ENCODE data around the gene DDRGK1. TPM values are rescaled to one million over a fixed set of nuclear protein-coding genes. Genes with fewer than 3 reads are reported as not detected.

The DDRGK1 gene
- total RNA-seq, 1 donor from 2014 or later = 45.3 TPM

DNA sequence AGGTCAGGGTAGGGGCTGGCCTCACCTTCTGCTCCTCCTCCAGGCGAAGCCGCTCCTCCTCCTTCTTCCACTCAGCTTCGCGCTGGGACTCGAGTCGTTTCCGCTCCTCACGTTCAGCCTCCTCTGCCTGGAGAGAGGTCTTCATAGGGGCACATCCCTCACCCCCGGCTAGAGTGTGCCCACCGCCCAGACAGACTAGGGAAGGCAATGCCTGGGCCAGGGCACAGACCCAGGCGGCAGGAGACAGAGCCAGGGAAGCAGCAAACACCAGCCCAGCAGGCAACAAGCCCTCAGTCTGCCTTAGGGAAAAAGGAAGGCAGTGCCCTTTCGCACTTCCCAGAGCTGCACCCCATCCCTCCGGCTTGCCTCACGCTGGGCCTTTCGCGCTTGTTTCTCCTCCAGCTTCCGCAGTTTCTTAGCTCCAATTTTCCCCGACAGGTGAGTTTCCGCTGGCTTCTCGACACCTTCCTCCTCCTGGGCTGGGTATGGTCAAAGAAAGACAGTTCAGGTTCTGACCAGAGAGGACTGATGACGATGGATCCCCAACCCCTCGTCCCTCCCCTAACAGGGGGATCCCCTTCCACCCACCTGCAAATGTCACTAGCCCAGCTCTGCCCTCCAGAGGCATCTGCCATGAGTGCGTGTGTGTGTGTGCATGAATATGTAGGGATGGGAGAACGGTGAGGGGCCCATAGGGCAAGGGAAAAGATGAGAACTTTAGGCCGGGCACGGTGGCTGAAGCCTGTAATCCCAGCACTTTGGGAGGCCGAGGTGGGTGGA is 4.3 kb downstream of the DDRGK1 start:
- DNase-seq (ENCODE audit: low spot score) = no peak
- Mint-ChIP-seq H3K9me3 (ENCODE audit: unreplicated experiment) (no peaks in the 10 kb centered on the region), H3K36me3 (ENCODE audit: low read depth, unreplicated experiment) (peaks cover 31% of the 10 kb centered on the region), H3K27me3 (ENCODE audit: unreplicated experiment) (peaks cover 4% of the 10 kb centered on the region), H3K4me1 (ENCODE audit: unreplicated experiment) (peaks cover 6% of the 10 kb centered on the region), H3K4me3 (ENCODE audit: unreplicated experiment) (peak overlapping the region; percentile 54), H3K27ac (ENCODE audit: unreplicated experiment) (no peak overlapping the region)
- TF ChIP-seq, protein P1, sequence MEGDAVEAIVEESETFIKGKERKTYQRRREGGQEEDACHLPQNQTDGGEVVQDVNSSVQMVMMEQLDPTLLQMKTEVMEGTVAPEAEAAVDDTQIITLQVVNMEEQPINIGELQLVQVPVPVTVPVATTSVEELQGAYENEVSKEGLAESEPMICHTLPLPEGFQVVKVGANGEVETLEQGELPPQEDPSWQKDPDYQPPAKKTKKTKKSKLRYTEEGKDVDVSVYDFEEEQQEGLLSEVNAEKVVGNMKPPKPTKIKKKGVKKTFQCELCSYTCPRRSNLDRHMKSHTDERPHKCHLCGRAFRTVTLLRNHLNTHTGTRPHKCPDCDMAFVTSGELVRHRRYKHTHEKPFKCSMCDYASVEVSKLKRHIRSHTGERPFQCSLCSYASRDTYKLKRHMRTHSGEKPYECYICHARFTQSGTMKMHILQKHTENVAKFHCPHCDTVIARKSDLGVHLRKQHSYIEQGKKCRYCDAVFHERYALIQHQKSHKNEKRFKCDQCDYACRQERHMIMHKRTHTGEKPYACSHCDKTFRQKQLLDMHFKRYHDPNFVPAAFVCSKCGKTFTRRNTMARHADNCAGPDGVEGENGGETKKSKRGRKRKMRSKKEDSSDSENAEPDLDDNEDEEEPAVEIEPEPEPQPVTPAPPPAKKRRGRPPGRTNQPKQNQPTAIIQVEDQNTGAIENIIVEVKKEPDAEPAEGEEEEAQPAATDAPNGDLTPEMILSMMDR (IDR thresholded peaks at IDR 0.05; ENCODE audit: unreplicated experiment) = no peak

DNA sequence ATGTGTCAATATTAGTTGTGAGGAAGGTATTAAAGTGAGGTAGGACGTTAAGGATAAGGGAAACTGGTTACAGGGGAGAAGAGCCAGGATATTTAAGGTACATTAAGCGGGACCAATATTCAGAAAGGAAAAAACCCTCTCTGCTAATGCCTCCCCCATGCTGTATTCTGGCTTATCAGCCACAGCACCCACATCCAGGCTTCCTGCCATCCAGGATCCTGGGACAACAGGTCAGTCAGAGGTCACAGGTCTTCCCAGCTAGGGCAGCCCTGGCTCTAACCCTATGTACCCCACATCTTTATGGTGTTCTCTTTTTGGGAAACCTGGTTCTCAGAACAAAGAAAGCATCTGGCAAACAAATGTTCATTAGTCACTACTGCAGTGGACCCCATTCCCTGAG is 5.3 kb downstream of the DDRGK1 start:
- no peaks in the 10 kb centered on the region for H3K9me3 Mint-ChIP-seq (ENCODE audit: unreplicated experiment)
- H3K27ac Mint-ChIP-seq (ENCODE audit: unreplicated experiment) = no peak overlapping the region
- DNase-seq (ENCODE audit: low spot score) = no peak
- TF ChIP-seq, protein P1 (IDR thresholded peaks at IDR 0.05; ENCODE audit: unreplicated experiment) = no peak
- H3K27me3 Mint-ChIP-seq (ENCODE audit: unreplicated experiment) = peaks cover 4% of the 10 kb centered on the region
- H3K4me1 Mint-ChIP-seq (ENCODE audit: unreplicated experiment) = peaks cover 6% of the 10 kb centered on the region
- peak overlapping the region; percentile 23 for H3K4me3 Mint-ChIP-seq (ENCODE audit: unreplicated experiment)
- H3K36me3 Mint-ChIP-seq (ENCODE audit: low read depth, unreplicated experiment) = peaks cover 32% of the 10 kb centered on the region

DNA sequence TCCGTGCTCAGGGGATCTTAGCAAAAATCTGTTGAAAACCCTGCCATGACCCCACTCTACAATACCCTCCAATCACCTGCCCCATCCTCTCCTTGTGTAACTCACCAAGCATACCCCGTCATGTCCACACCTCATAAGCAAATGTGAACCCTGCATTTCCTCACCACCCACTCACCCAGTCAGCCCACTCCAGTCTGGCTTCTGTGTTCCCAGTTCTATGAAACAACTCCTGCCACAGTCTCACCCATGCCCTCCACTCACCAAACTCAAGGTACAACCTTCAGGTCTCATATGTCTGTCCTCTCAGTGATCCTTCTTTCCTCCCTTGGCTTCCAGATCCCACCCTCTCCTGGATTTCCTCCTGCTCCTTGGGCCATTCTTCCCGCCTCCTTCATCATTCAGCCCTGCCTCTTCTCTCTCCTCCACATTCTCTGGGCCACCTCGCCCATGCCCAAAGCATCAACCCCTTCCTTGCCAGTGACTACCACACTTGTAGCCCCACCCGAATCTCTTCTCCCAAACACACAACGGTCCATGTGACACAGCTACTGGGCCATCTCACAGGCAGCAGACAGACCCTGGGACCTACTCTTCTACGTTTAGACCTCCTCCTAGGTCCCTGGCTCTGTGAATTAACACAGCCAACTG is 8.8 kb downstream of the DDRGK1 start:
- Mint-ChIP-seq H3K27ac (ENCODE audit: unreplicated experiment) (no peak overlapping the region), H3K4me1 (ENCODE audit: unreplicated experiment) (no peaks in the 10 kb centered on the region), H3K36me3 (ENCODE audit: low read depth, unreplicated experiment) (peaks cover 51% of the 10 kb centered on the region), H3K9me3 (ENCODE audit: unreplicated experiment) (no peaks in the 10 kb centered on the region), H3K4me3 (ENCODE audit: unreplicated experiment) (peak overlapping the region; percentile 61), H3K27me3 (ENCODE audit: unreplicated experiment) (peaks cover 6% of the 10 kb centered on the region)
- TF ChIP-seq, protein P1 (IDR thresholded peaks at IDR 0.05; ENCODE audit: unreplicated experiment) = no peak
- DNase-seq (ENCODE audit: low spot score) = no peak

DNA sequence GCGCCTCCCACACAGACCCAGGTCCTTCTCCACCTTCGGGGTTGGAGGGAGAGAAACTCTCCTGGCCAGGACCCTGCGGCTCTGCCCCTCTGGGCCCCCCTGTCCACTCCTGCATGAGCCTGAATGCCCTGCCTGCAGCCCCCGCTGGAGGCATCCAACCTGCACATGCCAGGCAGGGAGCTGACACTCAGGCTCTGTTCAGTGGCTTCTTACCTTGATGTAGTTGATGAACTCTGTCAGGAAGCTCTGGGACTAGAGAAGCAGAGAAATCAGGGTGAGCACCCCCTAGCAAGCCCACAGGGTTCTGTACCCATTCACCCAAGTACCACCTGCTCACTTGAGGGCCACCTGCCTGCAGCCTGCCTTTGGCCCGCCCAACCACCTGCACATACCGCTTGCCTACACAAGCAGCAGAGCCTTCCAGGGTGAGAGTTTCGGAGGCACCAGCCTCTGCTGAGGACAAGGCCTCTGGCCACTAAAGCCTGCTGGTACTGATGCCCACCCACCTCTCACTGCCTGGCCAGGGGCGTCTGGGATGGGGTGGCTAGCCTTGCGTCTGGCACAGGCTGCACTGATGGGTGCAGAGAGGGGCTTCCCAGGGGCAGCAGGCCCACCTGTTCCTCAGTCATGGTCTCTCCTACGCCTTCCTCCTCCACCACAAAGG is 9.7 kb downstream of the DDRGK1 start:
- no peak overlapping the region for H3K4me3 Mint-ChIP-seq (ENCODE audit: unreplicated experiment)
- peaks cover 49% of the 10 kb centered on the region for H3K36me3 Mint-ChIP-seq (ENCODE audit: low read depth, unreplicated experiment)
- TF ChIP-seq, protein P1 (IDR thresholded peaks at IDR 0.05; ENCODE audit: unreplicated experiment) = no peak
- H3K9me3 Mint-ChIP-seq (ENCODE audit: unreplicated experiment) = no peaks in the 10 kb centered on the region
- no peak for DNase-seq (ENCODE audit: low spot score)
- no peaks in the 10 kb centered on the region for H3K4me1 Mint-ChIP-seq (ENCODE audit: unreplicated experiment)
- H3K27ac Mint-ChIP-seq (ENCODE audit: unreplicated experiment) = no peak overlapping the region
- peaks cover 6% of the 10 kb centered on the region for H3K27me3 Mint-ChIP-seq (ENCODE audit: unreplicated experiment)

Measured in endothelial cell (in vitro differentiated cells).